GM04503 (cell line): ENCODE results near the gene SMYD1.

ENCODE experiments used
- DNase-seq: peaks from one replicate; pipeline ENCODE4 v3.0.0-alpha.2; 2012; ENCODE audit warnings: low read depth

Gene SMYD1

GRCh38 chr2:88057437-88057844 is 10.2 kb upstream of the SMYD1 start:
- no peak for DNase-seq

GRCh38 chr2:88058191-88058590 is 9.4 kb upstream of the SMYD1 start:
- no peak for DNase-seq

GRCh38 chr2:88059979-88060906 is 7.4 kb upstream of the SMYD1 start:
- no peak for DNase-seq

GRCh38 chr2:88060907-88061275 is 6.7 kb upstream of the SMYD1 start:
- no peak for DNase-seq

GRCh38 chr2:88061295-88061694 is 6.3 kb upstream of the SMYD1 start:
- no peak for DNase-seq

- DNase-seq, result no peak
Observed at GRCh38 chr2:88066543-88066942, 1.1 kb upstream of the SMYD1 start.

- no peak for DNase-seq
Observed at GRCh38 chr2:88067189-88067588, 436 bp upstream of the SMYD1 start.

GRCh38 chr2:88068044-88068443 is 419 bp downstream of the SMYD1 start:
- no peak for DNase-seq

GRCh38 chr2:88069117-88069516 is 1.5 kb downstream of the SMYD1 start:
- no peak for DNase-seq

GRCh38 chr2:88070055-88070454 is 2.4 kb downstream of the SMYD1 start:
- no peak for DNase-seq

GRCh38 chr2:88071365-88071764 is 3.7 kb downstream of the SMYD1 start:
- no peak for DNase-seq

- no peak for DNase-seq
Observed at GRCh38 chr2:88074150-88074549, 6.5 kb downstream of the SMYD1 start.

- DNase-seq, result no peak
Observed at GRCh38 chr2:88074854-88075292, 7.2 kb downstream of the SMYD1 start.

GRCh38 chr2:88077080-88077479 is 9.5 kb downstream of the SMYD1 start:
- no peak for DNase-seq

- no peak for DNase-seq
Observed at GRCh38 chr2:88078643-88079172, 11.1 kb downstream of the SMYD1 start.

GRCh38 chr2:88080545-88080944 is 12.9 kb downstream of the SMYD1 start:
- DNase-seq, result no peak

- no peak for DNase-seq
Observed at GRCh38 chr2:88081924-88082608, 14.4 kb downstream of the SMYD1 start.

- DNase-seq, result no peak
Observed at GRCh38 chr2:88082781-88083180, 15.2 kb downstream of the SMYD1 start.

GRCh38 chr2:88085099-88085498 is 17.5 kb downstream of the SMYD1 start:
- no peak for DNase-seq

- no peak for DNase-seq
Observed at GRCh38 chr2:88085602-88086001, 18.0 kb downstream of the SMYD1 start.

- DNase-seq, result no peak
Observed at GRCh38 chr2:88086401-88086800, 18.8 kb downstream of the SMYD1 start.

GRCh38 chr2:88087073-88087472 is 19.4 kb downstream of the SMYD1 start:
- DNase-seq, result no peak

GRCh38 chr2:88087763-88088162 is 20.1 kb downstream of the SMYD1 start:
- DNase-seq, result no peak
